H1 (cell line): Measurements from ENCODE around the gene CTBP2. TPM values are rescaled to one million over a fixed set of nuclear protein-coding genes. Genes with fewer than 3 reads are reported as not detected.

Experiments used
- CTCF ChIA-PET: fragments of 300-600 bp; sonication (Branson Sonifier 250); formaldehyde crosslinking; loops from one replicate; lab custom pipeline; 2021; ENCODE audit not compliant: partially characterized antibody; lab: Charles Lee
- POLR2A ChIA-PET: fragments of 300-600 bp; sonication (Branson Sonifier 250); formaldehyde crosslinking; loops from one replicate; lab custom pipeline; 2021; ENCODE audit warnings: inconsistent platforms; ENCODE audit not compliant: partially characterized antibody; lab: Charles Lee
- DNase-seq, 2 experiments: peaks; one replicate each; pipeline versions ENCODE4 v3.0.0 to v3.0.0-alpha.2; 2010 to 2022; ENCODE audit warnings: low spot score in 2 of 2, low read depth in 1 of 2, mixed read lengths in 1 of 2
- FAIRE-seq: peaks from 2 replicates; lab custom pipeline; 2011; peaks lifted over from hg19 to GRCh38; lab: Jason Lieb, UNC
- H2AFZ ChIP-seq: 2 replicates; pipeline ENCODE4 v1.8.1; 2012; ENCODE audit warnings: low read length, inconsistent platforms
- H2AK5ac ChIP-seq: 2 replicates; pipeline ENCODE4 v1.6.1; 2013; ENCODE audit warnings: low read depth, low read length
- H2BK120ac ChIP-seq: replicated peaks from 2 replicates; pipeline ENCODE3; 2013; ENCODE audit warnings: low read depth, low read length, inconsistent platforms
- H2BK12ac ChIP-seq: 2 replicates; pipeline ENCODE4 v1.6.1; 2013; ENCODE audit warnings: low read depth, low read length
- H2BK15ac ChIP-seq: 2 replicates; pipeline ENCODE4 v1.6.1; 2013; ENCODE audit warnings: low read length
- H2BK20ac ChIP-seq: 2 replicates; pipeline ENCODE4 v1.6.1; 2013; ENCODE audit warnings: low read length
- H2BK5ac ChIP-seq: 2 replicates; pipeline ENCODE4 v1.6.1; 2013; ENCODE audit warnings: low read depth, low read length
- H3K14ac ChIP-seq: 2 replicates; pipeline ENCODE4 v1.6.1; 2013; ENCODE audit warnings: inconsistent platforms; ENCODE audit not compliant: insufficient read length
- H3K18ac ChIP-seq: 2 replicates; pipeline ENCODE4 v1.6.1; 2013; ENCODE audit warnings: low read length; ENCODE audit errors: extremely low read depth
- H3K23ac ChIP-seq: 2 replicates; pipeline ENCODE4 v1.6.1; 2013; ENCODE audit warnings: inconsistent platforms; ENCODE audit not compliant: insufficient read length
- H3K23me2 ChIP-seq: 2 replicates; pipeline ENCODE4 v1.6.1; 2013; ENCODE audit warnings: low read depth, low read length
- H3K27ac ChIP-seq: 2 replicates; pipeline ENCODE4 v1.6.1; 2011; ENCODE audit warnings: low read depth, low read length, inconsistent platforms
- H3K27me3 ChIP-seq, 4 experiments: replicated peaks in 1 of 4; 1 replicate in 1 of 4; 2 replicates in 3 of 4; pipeline versions ENCODE4 v1.6.1 to v1.8.1; 2011 to 2013; ENCODE audit warnings: low read length in 3 of 4, mild to moderate bottlenecking in 3 of 4, inconsistent platforms in 2 of 4, mixed read lengths in 2 of 4, moderate library complexity in 1 of 4; ENCODE audit not compliant: control insufficient read depth in 3 of 4, insufficient read depth in 3 of 4; ENCODE audit errors: extremely low read depth in 1 of 4
- H3K36me3 ChIP-seq, 4 experiments: 2 replicates each; pipeline versions ENCODE4 v1.6.1 to v1.8.1; 2011 to 2013; ENCODE audit warnings: mild to moderate bottlenecking in 4 of 4, low read length in 3 of 4, moderate library complexity in 2 of 4, control low read depth in 1 of 4, inconsistent platforms in 1 of 4; ENCODE audit not compliant: insufficient read depth in 4 of 4, control insufficient read depth in 2 of 4
- H3K4ac ChIP-seq: replicated peaks from 2 replicates; pipeline ENCODE3; 2013; ENCODE audit warnings: low read length, low read depth, mixed read lengths, inconsistent platforms; ENCODE audit not compliant: insufficient read length
- H3K4me1 ChIP-seq, 4 experiments: replicated peaks in 1 of 4; 1 replicate in 1 of 4; 2 replicates in 3 of 4; pipeline versions ENCODE4 v1.6.1 to v1.8.1; 2011 to 2013; ENCODE audit warnings: low read length in 3 of 4, inconsistent platforms in 2 of 4, mixed read lengths in 1 of 4; ENCODE audit not compliant: insufficient read depth in 4 of 4, control insufficient read depth in 3 of 4
- H3K4me2 ChIP-seq, 2 experiments: 2 replicates each; pipeline versions ENCODE4 v1.6.1 to v1.8.1; 2011 to 2013; ENCODE audit warnings: low read depth in 2 of 2, low read length in 2 of 2, control low read depth in 1 of 2, inconsistent platforms in 1 of 2, mild to moderate bottlenecking in 1 of 2; ENCODE audit not compliant: insufficient read depth in 1 of 2
- H3K4me3 ChIP-seq, 4 experiments: fragments of 200-600, 300-600 bp in 1 of 4; sonication (generic), shearing (Covaris generic), sonication (Bioruptor Twin) in 1 of 4; 2 replicates each; pipeline versions ENCODE4 v1.5.1 to v1.8.1; 2011 to 2016; ENCODE audit warnings: low read length in 4 of 4, low read depth in 3 of 4, control low read depth in 2 of 4, inconsistent platforms in 2 of 4, mild to moderate bottlenecking in 2 of 4, mixed read lengths in 1 of 4, moderate library complexity in 1 of 4; ENCODE audit not compliant: insufficient read depth in 2 of 4; ENCODE audit errors: extremely low read depth in 1 of 4
- H3K56ac ChIP-seq: replicated peaks from 2 replicates; pipeline ENCODE3; 2013; ENCODE audit warnings: low read depth, mild to moderate bottlenecking, mixed read lengths, low read length, inconsistent platforms; ENCODE audit not compliant: insufficient read length
- H3K79me1 ChIP-seq: 2 replicates; pipeline ENCODE4 v1.6.1; 2013; ENCODE audit warnings: low read depth, low read length, control low read depth
- H3K79me2 ChIP-seq, 2 experiments: 2 replicates each; pipeline versions ENCODE4 v1.6.1 to v1.8.1; 2012 to 2013; ENCODE audit warnings: low read length in 2 of 2, mild to moderate bottlenecking in 2 of 2, inconsistent platforms in 1 of 2; ENCODE audit not compliant: insufficient read depth in 2 of 2, control insufficient read depth in 1 of 2
- H3K9ac ChIP-seq, 4 experiments: replicated peaks in 1 of 4; 1 replicate in 1 of 4; 2 replicates in 3 of 4; pipeline versions ENCODE4 v1.6.1 to v1.8.1; 2011 to 2013; ENCODE audit warnings: low read depth in 3 of 4, low read length in 3 of 4, control low read depth in 2 of 4, mild to moderate bottlenecking in 2 of 4, moderate library complexity in 2 of 4, inconsistent platforms in 1 of 4; ENCODE audit errors: extremely low read depth in 1 of 4
- H3K9me3 ChIP-seq, 2 experiments: 2 replicates each; pipeline versions ENCODE4 v1.6.1 to v1.8.1; 2012 to 2013; ENCODE audit warnings: mild to moderate bottlenecking in 2 of 2, moderate library complexity in 2 of 2, control low read depth in 1 of 2, inconsistent platforms in 1 of 2, low read depth in 1 of 2, low read length in 1 of 2, mixed read lengths in 1 of 2; ENCODE audit not compliant: insufficient read depth in 2 of 2
- H4K20me1 ChIP-seq, 2 experiments: replicated peaks in 1 of 2; 2 replicates each; pipeline versions ENCODE3 to v1.8.1; 2011 to 2013; ENCODE audit warnings: inconsistent platforms in 2 of 2, low read length in 2 of 2, mild to moderate bottlenecking in 1 of 2; ENCODE audit not compliant: insufficient read depth in 2 of 2, control insufficient read depth in 1 of 2
- H4K5ac ChIP-seq: 2 replicates; pipeline ENCODE4 v1.6.1; 2013; ENCODE audit warnings: low read length, low read depth, mixed read lengths, inconsistent platforms; ENCODE audit not compliant: insufficient read length
- H4K8ac ChIP-seq: 2 replicates; pipeline ENCODE4 v1.8.0; 2013; ENCODE audit warnings: mild to moderate bottlenecking, moderate library complexity, low read length, inconsistent platforms; ENCODE audit not compliant: insufficient read depth; ENCODE audit errors: extremely low read depth
- H4K91ac ChIP-seq: replicated peaks from 2 replicates; pipeline ENCODE3; 2013; ENCODE audit warnings: low read length, mixed read lengths, inconsistent platforms; ENCODE audit not compliant: insufficient read length
- ATF2 ChIP-seq: IDR thresholded peaks from 2 replicates; pipeline ENCODE4 v1.6.1; 2012; ENCODE audit warnings: low read length, inconsistent platforms
- JUND ChIP-seq: IDR thresholded peaks from 2 replicates; pipeline ENCODE4 v1.6.1; 2011; ENCODE audit warnings: mild to moderate bottlenecking, improper control_type of control experiment, low read length
- SP2 ChIP-seq: IDR thresholded peaks from 2 replicates; pipeline ENCODE4 v1.6.1; 2012; ENCODE audit warnings: mild to moderate bottlenecking, low read length, inconsistent platforms
- TCF12 ChIP-seq: IDR thresholded peaks from 2 replicates; pipeline ENCODE4 v1.6.1; 2011; ENCODE audit warnings: low read depth, mild to moderate bottlenecking, low read length
- WGBS, 2 experiments: shearing (Covaris generic) in 1 of 2; methylation state at CpG; one replicate each; pipeline versions ENCODE4 v1.1.6 to v1.1.7; 2013 to 2015; ENCODE audit warnings: low lambda C conversion rate in 2 of 2, mixed read lengths in 2 of 2, inconsistent platforms in 1 of 2, low coverage in 1 of 2, missing lambda C conversion rate in 1 of 2; ENCODE audit not compliant: insufficient replicate concordance in 2 of 2, insufficient coverage in 1 of 2, insufficient read length in 1 of 2; ENCODE audit errors: extremely low coverage in 1 of 2, missing lambda C conversion rate in 1 of 2; 5-methylcytosine and 5-hydroxymethylcytosine counted together
- polyA plus RNA-seq, 7 experiments: library from polyadenylated mRNA; depleted of rRNA in 3 of 7; stranded (reverse) in 5 of 7; unstranded in 2 of 7; fragments of >200 nt in 5 of 7; fragments of 200-250 nt in 2 of 7; gene quantifications; 1 replicate in 5 of 7; 2 replicates in 1 of 7; 4 replicates in 1 of 7; pipeline versions ENCODE4 v1.2.1 to v1.2.3, GENCODE V29; 2011 to 2013; ENCODE audit warnings: missing spikeins in 2 of 7, mixed read lengths in 2 of 7
- total RNA-seq: library from RNA; stranded (reverse); fragmentation: NEBNext Ultra II Directional; extraction: Animal tissue kit (Norgen Biotek cat#: 25700); gene quantifications from 2 replicates; pipeline ENCODE4 v1.2.1, GENCODE V29; 2021

Gene CTBP2
- total and polyA plus RNA-seq, 2 of the 8 experiments (the other 6 are each of a cell fraction or from before 2014, with no cell fraction given), result 208 to 221 TPM

- Histone ChIP-seq H2BK120ac (no peak overlapping the region), H3K4me2 (no peak overlapping the region), H3K27ac (no peak overlapping the region), H3K56ac (no peak overlapping the region), H3K23me2 (no peaks in the 10 kb centered on the region), H3K79me1 (peaks cover 5% of the 10 kb centered on the region), H3K14ac (no peak overlapping the region), H3K27me3 (no peaks in the 10 kb centered on the region), H2BK12ac (no peak overlapping the region), H3K4me1 (no peaks in the 10 kb centered on the region), H2BK15ac (no peak overlapping the region), H3K36me3 (no peaks in the 10 kb centered on the region), H4K5ac (no peak overlapping the region), H3K9me3 (no peaks in the 10 kb centered on the region), H4K91ac (no peak overlapping the region), H3K4me3 (no peak overlapping the region), H4K20me1 (peaks cover 6 to 16% of the 10 kb centered on the region in 2 experiments), H2AK5ac (no peak overlapping the region), H2BK20ac (no peak overlapping the region), H2AFZ (no peak overlapping the region), H3K18ac (no peak overlapping the region), H2BK5ac (no peak overlapping the region), H3K79me2 (peaks cover 6 to 91% of the 10 kb centered on the region in 2 experiments), H3K23ac (no peak overlapping the region), H3K4ac (no peak overlapping the region), H4K8ac (no peak overlapping the region), H3K9ac (no peak overlapping the region; a peak in 1 of 7 replicates)
- DNase-seq, result no peak
- TF ChIP-seq JUND, result no peak
- TF ChIP-seq TCF12, result no peak
- TF ChIP-seq ATF2, result no peak
- TF ChIP-seq SP2, result no peak
- no peak for FAIRE-seq
- WGBS, 2 experiments, result 93% methylated on average over 7 of the region's 7 CpGs; no CpG with 5 or more reads in 1 of the 2 experiments
- CTCF ChIA-PET, result no interaction called here
- POLR2A ChIA-PET, result interaction anchor here (0.6 to 2.0 kb wide), 3 partner anchors 11 to 169 kb away, joined by 3 to 4 read pairs (median 3); no protein-coding TSS in a partner anchor
Observed at GRCh38 chr10:124955243-124955642, 205.1 kb downstream of the CTBP2 start.
